Osteocyte (in vitro differentiated cells): ENCODE measurements around the gene TMX2. TPM values are rescaled to one million over a fixed set of nuclear protein-coding genes. Genes with fewer than 3 reads are reported as not detected.

Experiments used
- DNase-seq: peaks from one replicate; pipeline ENCODE4 v3.0.0; 2021; ENCODE audit warnings: mixed read lengths; ENCODE audit not compliant: unreplicated experiment; ENCODE audit errors: extremely low spot score
- H3K27ac Mint-ChIP-seq: one replicate; pipeline ENCODE4 v1.8.0; 2021; ENCODE audit warnings: mild to moderate bottlenecking, mixed read lengths; ENCODE audit not compliant: unreplicated experiment
- H3K27me3 Mint-ChIP-seq: one replicate; pipeline ENCODE4 v1.8.0; 2021; ENCODE audit warnings: mixed read lengths; ENCODE audit not compliant: unreplicated experiment
- H3K36me3 Mint-ChIP-seq: one replicate; pipeline ENCODE4 v1.8.0; 2021; ENCODE audit warnings: mixed read lengths; ENCODE audit not compliant: unreplicated experiment
- H3K4me1 Mint-ChIP-seq: one replicate; pipeline ENCODE4 v1.8.0; 2021; ENCODE audit warnings: mixed read lengths; ENCODE audit not compliant: unreplicated experiment
- H3K4me3 Mint-ChIP-seq: one replicate; pipeline ENCODE4 v1.8.0; 2021; ENCODE audit warnings: mild to moderate bottlenecking, moderate library complexity, mixed read lengths; ENCODE audit not compliant: unreplicated experiment
- H3K9me3 Mint-ChIP-seq: one replicate; pipeline ENCODE4 v1.8.0; 2021; ENCODE audit warnings: mixed read lengths; ENCODE audit not compliant: unreplicated experiment
- CTCF ChIP-seq: fragments of 200-600 bp; sonication (generic); IDR thresholded peaks from 2 replicates; pipeline ENCODE4 v1.5.0; 2021; ENCODE audit warnings: antibody characterized with exemption, mild to moderate bottlenecking, moderate library complexity
- total RNA-seq: library from RNA; stranded (reverse); gene quantifications from 2 replicates; pipeline ENCODE4 v1.2.1, GENCODE V29; 2021

Gene TMX2
- total RNA-seq, 1 donor from 2014 or later, result 62.2 TPM

DNA sequence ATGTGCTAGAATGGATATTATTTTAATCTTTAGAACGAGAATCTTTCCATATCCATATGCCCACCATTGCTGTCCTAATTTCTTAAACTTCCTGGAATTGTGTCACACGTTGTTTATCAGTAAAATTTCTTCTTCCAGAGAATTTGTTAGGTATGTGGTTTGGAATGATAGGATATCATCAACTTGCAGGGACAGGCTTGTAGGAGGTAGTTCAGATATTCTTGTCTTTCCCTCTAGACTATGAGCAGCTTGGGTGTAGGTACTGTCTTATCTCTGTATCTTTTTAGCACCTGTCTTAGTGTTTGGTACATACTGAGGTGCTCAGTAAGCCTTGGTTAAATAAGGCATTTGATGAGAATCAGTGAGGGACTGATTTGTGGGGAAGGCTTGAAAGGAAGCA, 52.6 kb downstream of the TMX2 start:
- peak overlapping the region; percentile 100 for H3K27ac Mint-ChIP-seq

GRCh38 chr11:57770793-57771192, 58.4 kb downstream of the TMX2 start:
- H3K36me3 Mint-ChIP-seq, result peaks cover 20% of the 10 kb centered on the region
- H3K4me3 Mint-ChIP-seq, result no peak overlapping the region
- no peak overlapping the region for H3K27ac Mint-ChIP-seq
- peaks cover 60% of the 10 kb centered on the region for H3K4me1 Mint-ChIP-seq
- no peaks in the 10 kb centered on the region for H3K27me3 Mint-ChIP-seq
- no peak for DNase-seq
- no peak for TF ChIP-seq CTCF
- no peaks in the 10 kb centered on the region for H3K9me3 Mint-ChIP-seq

More for the DNA sequence above, 52.6 kb downstream of the TMX2 start:
- DNase-seq, result no peak
- H3K4me1 Mint-ChIP-seq, result peaks cover 46% of the 10 kb centered on the region
- H3K4me3 Mint-ChIP-seq, result peak overlapping the region; percentile 100
- H3K9me3 Mint-ChIP-seq, result no peaks in the 10 kb centered on the region
- H3K36me3 Mint-ChIP-seq, result peaks cover 15% of the 10 kb centered on the region
- no peaks in the 10 kb centered on the region for H3K27me3 Mint-ChIP-seq
- no peak for TF ChIP-seq CTCF

- Mint-ChIP-seq H3K9me3 (no peaks in the 10 kb centered on the region), H3K4me3 (no peak overlapping the region), H3K36me3 (peaks cover 20% of the 10 kb centered on the region), H3K27ac (no peak overlapping the region), H3K4me1 (peaks cover 61% of the 10 kb centered on the region), H3K27me3 (no peaks in the 10 kb centered on the region)
- DNase-seq, result no peak
- TF ChIP-seq CTCF, result no peak
These were observed 59.0 kb downstream of the TMX2 start for GRCh38 chr11:57771365-57771764.

- Mint-ChIP-seq H3K27ac (peak overlapping the region; percentile 51), H3K36me3 (peaks cover 11% of the 10 kb centered on the region), H3K4me3 (no peak overlapping the region), H3K9me3 (no peaks in the 10 kb centered on the region), H3K4me1 (peaks cover 66% of the 10 kb centered on the region), H3K27me3 (no peaks in the 10 kb centered on the region)
- no peak for DNase-seq
- TF ChIP-seq CTCF, result no peak
These were observed 60.2 kb downstream of the TMX2 start for GRCh38 chr11:57772562-57772961.

- no peaks in the 10 kb centered on the region for H3K9me3 Mint-ChIP-seq
- no peak for DNase-seq
- peaks cover 70% of the 10 kb centered on the region for H3K4me1 Mint-ChIP-seq
- TF ChIP-seq CTCF, result no peak
- peak overlapping the region; percentile 51 for H3K27ac Mint-ChIP-seq
- H3K4me3 Mint-ChIP-seq, result no peak overlapping the region
- H3K36me3 Mint-ChIP-seq, result peaks cover 11% of the 10 kb centered on the region
- no peaks in the 10 kb centered on the region for H3K27me3 Mint-ChIP-seq
These were observed 60.7 kb downstream of the TMX2 start for GRCh38 chr11:57773026-57773598.
